Stomach (tissue), 19 donors: ENCODE results near the gene NFXL1. TPM values are rescaled to one million over a fixed set of nuclear protein-coding genes. Genes with fewer than 3 reads are reported as not detected.

Source experiments
- DNase-seq, 2 donors: peaks; one replicate each; pipeline versions ENCODE4 v3.0.0 to v3.0.0-alpha.2; 2013 to 2019
- H3K27ac ChIP-seq, 5 donors: fragments of 200-600 bp in 4 of 5; sonication (generic) in 4 of 5; one replicate each; pipeline ENCODE4 v1.5.1; 2013 to 2019; ENCODE audit warnings: mild to moderate bottlenecking in 1 of 5, moderate library complexity in 1 of 5
- H3K27me3 ChIP-seq, 3 donors: fragments of 200-600 bp; sonication (generic); one replicate each; pipeline ENCODE4 v1.5.1; 2017 to 2019; ENCODE audit warnings: mixed run types in 1 of 3
- H3K36me3 ChIP-seq, 4 donors: fragments of 200-600 bp; sonication (generic); 1 replicate in 3 of 4; 2 replicates in 1 of 4; pipeline ENCODE4 v1.5.1; 2016 to 2019
- H3K4me1 ChIP-seq, 4 donors: fragments of 200-600 bp; sonication (generic); one replicate each; pipeline ENCODE4 v1.5.1; 2016 to 2019
- H3K4me3 ChIP-seq, 4 donors: fragments of 200-600 bp; sonication (generic) in 3 of 4; one replicate each; pipeline ENCODE4 v1.5.1; 2016 to 2019; ENCODE audit warnings: mild to moderate bottlenecking in 1 of 4
- H3K9me3 ChIP-seq, 4 donors: fragments of 200-600 bp; sonication (generic); one replicate each; pipeline ENCODE4 v1.5.1; 2016 to 2019
- EP300 ChIP-seq: sonication (generic); formaldehyde crosslinking; IDR thresholded peaks from one replicate; pipeline ENCODE4 v1.6.1; 2017; ENCODE audit warnings: antibody characterized with exemption
- POLR2A ChIP-seq, 4 donors: fragments of 450-650 bp; IDR thresholded peaks; one replicate each; pipeline ENCODE4 v1.6.1; 2016; ENCODE audit warnings: antibody characterized with exemption in 4 of 4, control low read depth in 2 of 4, mild to moderate bottlenecking in 1 of 4, moderate library complexity in 1 of 4
- POLR2AphosphoS5 ChIP-seq, 3 donors: sonication (generic); formaldehyde crosslinking; IDR thresholded peaks; one replicate each; pipeline ENCODE4 v1.6.1; 2016; ENCODE audit warnings: antibody characterized with exemption in 3 of 3
- WGBS, 5 donors: extraction: QIAGEN DNeasy Blood & Tissue Kit in 3 of 5; methylation state at CpG; one replicate each; pipeline versions ENCODE4 v1.1.5 to v1.1.7; 2013 to 2018; 5-methylcytosine and 5-hydroxymethylcytosine counted together
- intact Hi-C: fragments of 100-400 bp; cut with DNase I; formaldehyde crosslinking; loops from one replicate; pipeline ENCODE4 v1.15.1; 2023; ENCODE audit warnings: low total_unique reads
- long read RNA-seq, 10 donors: transcript quantifications; one replicate each; lab custom pipeline, GENCODE V29; 2026
- polyA plus RNA-seq, 3 donors: library from polyadenylated mRNA; stranded (reverse); fragments of 200-250 nt; gene quantifications; one replicate each; pipeline ENCODE4 v1.2.3, GENCODE V29; 2013
- total RNA-seq, 5 donors: library from RNA; depleted of rRNA; stranded (reverse); fragments of >200 nt; gene quantifications; one replicate each; pipeline versions ENCODE4 v1.1.0 to v1.2.3, GENCODE V29; 2014 to 2016
- TF ChIP-seq, protein P1 (sequence below), 7 experiments: fragments of 450-650 bp in 4 of 7; fragments of 200-600 bp in 3 of 7; sonication (generic) in 3 of 7; IDR thresholded peaks; one replicate each; pipeline ENCODE4 v1.5.1; 2016 to 2019; ENCODE audit warnings: antibody characterized with exemption in 7 of 7, control low read depth in 2 of 7, mild to moderate bottlenecking in 1 of 7
- donor health status: healthy with polysubstance abuse.
- donor health status: Bipolar disorder and iron deficiency.
- donor health status: healthy.

NFXL1 gene
- total RNA-seq (10 to 100 TPM; 12.1 to 23.7 (median 16.3) TPM), polyA plus RNA-seq (1 to 10 TPM; 3.2 to 5.5 (median 4.1) TPM)
- long read RNA-seq, donor 1, result 0 reads
- long read RNA-seq, donor 2, partial matches to known transcripts, result 0 of 1 reads
- long read RNA-seq, donor 2, other reads (novel, unspliced or antisense), result 0 of 1 reads
- long read RNA-seq, donor 3, partial matches to known transcripts, result 0 of 1 reads
- long read RNA-seq, donor 3, other reads (novel, unspliced or antisense), result 0 of 1 reads
- long read RNA-seq, donor 4, result 0 reads
- long read RNA-seq, donor 5, result 0 reads
- long read RNA-seq, donor 6, result 0 reads
- long read RNA-seq, donor 7, result 0 reads
- long read RNA-seq, donor 8, partial matches to known transcripts, result 0 of 1 reads
- long read RNA-seq, donor 8, other reads (novel, unspliced or antisense), result 0 of 1 reads
- long read RNA-seq, donor 9, result 0 reads
- long read RNA-seq, donor 10, result 0 reads

- TF ChIP-seq POLR2AphosphoS5 (IDR thresholded peaks at IDR 0.05), result peak; percentile 50 to 97 (median 96)
- peak in 2 of 4 donors; percentile 61 to 69 for TF ChIP-seq POLR2A (IDR thresholded peaks at IDR 0.05)
- no peak for TF ChIP-seq EP300
- Histone ChIP-seq H3K36me3 (peaks cover 0 to 14% (median 12%) of the 10 kb centered on the region in 4 donors), H3K4me3 (peak within 1 kb of the TSS; percentile 57 to 89 (median 78)), H3K27ac (peak within 1 kb of the TSS; percentile 75 to 90 (median 87)), H3K9me3 (peaks cover 0 to 3% (median 0%) of the 10 kb centered on the region in 4 donors), H3K27me3 (no peaks in the 10 kb centered on the region), H3K4me1 (peaks cover 0 to 33% (median 25%) of the 10 kb centered on the region in 4 donors)
- 0 to 1% (median 0%) methylated on average over 32 to 55 of the region's 55 CpGs for WGBS, 5 donors
- intact Hi-C loops, result no loop called here
- peak; percentile 97 to 99 for DNase-seq
These were observed at the start of gene NFXL1 for GRCh38 chr4:47914220-47914925. NFXL1 (minus strand) TSS chr4:47914583; CDS start chr4:47914203, 380 bp downstream.

DNA sequence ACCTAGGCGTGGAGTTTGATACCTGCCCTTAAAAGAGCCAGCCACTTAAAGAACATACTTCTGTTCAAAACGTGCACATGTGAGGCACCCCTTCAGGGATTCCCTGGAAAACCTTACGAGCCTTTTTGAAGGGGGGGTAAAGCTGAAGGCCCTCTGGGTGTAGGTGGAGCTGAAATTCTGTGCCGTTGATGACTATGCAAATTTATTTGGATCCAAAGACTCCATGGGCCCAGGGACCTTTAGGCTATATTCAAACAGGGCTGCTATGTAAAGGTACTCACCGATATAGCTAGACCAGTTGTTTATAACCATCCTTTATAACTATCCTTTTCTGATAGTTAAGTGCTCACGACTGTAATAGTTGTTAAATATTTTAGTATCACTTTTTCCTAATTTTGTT is 40.3 kb upstream of the NFXL1 start:
- Histone ChIP-seq H3K27ac (no peak overlapping the region), H3K9me3 (no peaks in the 10 kb centered on the region), H3K27me3 (no peaks in the 10 kb centered on the region), H3K4me3 (no peak overlapping the region), H3K4me1 (no peaks in the 10 kb centered on the region), H3K36me3 (no peaks in the 10 kb centered on the region)
- no peak for DNase-seq
- intact Hi-C loops, result no loop called here
- TF ChIP-seq POLR2AphosphoS5 (IDR thresholded peaks at IDR 0.05) (no peak), EP300 (no peak), POLR2A (IDR thresholded peaks at IDR 0.05) (no peak)
- TF ChIP-seq, protein P1, sequence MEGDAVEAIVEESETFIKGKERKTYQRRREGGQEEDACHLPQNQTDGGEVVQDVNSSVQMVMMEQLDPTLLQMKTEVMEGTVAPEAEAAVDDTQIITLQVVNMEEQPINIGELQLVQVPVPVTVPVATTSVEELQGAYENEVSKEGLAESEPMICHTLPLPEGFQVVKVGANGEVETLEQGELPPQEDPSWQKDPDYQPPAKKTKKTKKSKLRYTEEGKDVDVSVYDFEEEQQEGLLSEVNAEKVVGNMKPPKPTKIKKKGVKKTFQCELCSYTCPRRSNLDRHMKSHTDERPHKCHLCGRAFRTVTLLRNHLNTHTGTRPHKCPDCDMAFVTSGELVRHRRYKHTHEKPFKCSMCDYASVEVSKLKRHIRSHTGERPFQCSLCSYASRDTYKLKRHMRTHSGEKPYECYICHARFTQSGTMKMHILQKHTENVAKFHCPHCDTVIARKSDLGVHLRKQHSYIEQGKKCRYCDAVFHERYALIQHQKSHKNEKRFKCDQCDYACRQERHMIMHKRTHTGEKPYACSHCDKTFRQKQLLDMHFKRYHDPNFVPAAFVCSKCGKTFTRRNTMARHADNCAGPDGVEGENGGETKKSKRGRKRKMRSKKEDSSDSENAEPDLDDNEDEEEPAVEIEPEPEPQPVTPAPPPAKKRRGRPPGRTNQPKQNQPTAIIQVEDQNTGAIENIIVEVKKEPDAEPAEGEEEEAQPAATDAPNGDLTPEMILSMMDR (IDR thresholded peaks at IDR 0.05), result no peak
- WGBS, 5 donors, result 75 to 81% (median 79%) methylated on average over 6 of the region's 6 CpGs

GRCh38 chr4:47954245-47954644 is 39.9 kb upstream of the NFXL1 start:
- WGBS, 5 donors, result 67 to 74% (median 69%) methylated on average over 10 of the region's 10 CpGs
- Histone ChIP-seq H3K27ac (no peak overlapping the region), H3K9me3 (no peaks in the 10 kb centered on the region), H3K27me3 (no peaks in the 10 kb centered on the region), H3K36me3 (no peaks in the 10 kb centered on the region), H3K4me1 (no peaks in the 10 kb centered on the region), H3K4me3 (no peak overlapping the region)
- intact Hi-C loops, result no loop called here
- TF ChIP-seq POLR2AphosphoS5 (IDR thresholded peaks at IDR 0.05), result no peak
- TF ChIP-seq EP300, result no peak
- no peak for DNase-seq

- Histone ChIP-seq H3K27ac (no peak overlapping the region), H3K4me3 (no peak overlapping the region), H3K27me3 (no peaks in the 10 kb centered on the region), H3K9me3 (no peaks in the 10 kb centered on the region), H3K4me1 (no peaks in the 10 kb centered on the region), H3K36me3 (no peaks in the 10 kb centered on the region)
- no peak for DNase-seq
- 89 to 93% (median 92%) methylated on average over 5 of the region's 5 CpGs for WGBS, 5 donors
- TF ChIP-seq POLR2AphosphoS5 (IDR thresholded peaks at IDR 0.05) (no peak), POLR2A (IDR thresholded peaks at IDR 0.05) (no peak), EP300 (no peak)
- TF ChIP-seq, protein P1 (IDR thresholded peaks at IDR 0.05), result no peak
- intact Hi-C loops, result no loop called here
These were observed 31.7 kb upstream of the NFXL1 start for GRCh38 chr4:47945930-47946726.
